Retinal pigment epithelial cell (primary cell): ENCODE measurements around the gene LRRC49.
"Not testable (repeated sequence)": the region's sequence is repeated elsewhere in the genome, so short reads cannot be mapped to it uniquely, and the experiment has no call there.

Experiments
- DNase-seq: peaks from one replicate; pipeline ENCODE4 v3.0.0-alpha.2; 2010; ENCODE audit warnings: low read depth
- H3K4me3 ChIP-seq: 2 replicates; pipeline ENCODE4 v1.5.1; 2011; ENCODE audit warnings: mild to moderate bottlenecking, low read length, control low read depth, moderate library complexity
- TF ChIP-seq, protein P1 (sequence below): conservative IDR thresholded peaks from 2 replicates; pipeline ENCODE4 v1.5.1; 2011; ENCODE audit warnings: low read depth, low read length, control low read depth, inconsistent platforms

The LRRC49 gene

GRCh38 chr15:70916531-70916930, 23.9 kb downstream of the LRRC49 start:
- TF ChIP-seq, protein P1, sequence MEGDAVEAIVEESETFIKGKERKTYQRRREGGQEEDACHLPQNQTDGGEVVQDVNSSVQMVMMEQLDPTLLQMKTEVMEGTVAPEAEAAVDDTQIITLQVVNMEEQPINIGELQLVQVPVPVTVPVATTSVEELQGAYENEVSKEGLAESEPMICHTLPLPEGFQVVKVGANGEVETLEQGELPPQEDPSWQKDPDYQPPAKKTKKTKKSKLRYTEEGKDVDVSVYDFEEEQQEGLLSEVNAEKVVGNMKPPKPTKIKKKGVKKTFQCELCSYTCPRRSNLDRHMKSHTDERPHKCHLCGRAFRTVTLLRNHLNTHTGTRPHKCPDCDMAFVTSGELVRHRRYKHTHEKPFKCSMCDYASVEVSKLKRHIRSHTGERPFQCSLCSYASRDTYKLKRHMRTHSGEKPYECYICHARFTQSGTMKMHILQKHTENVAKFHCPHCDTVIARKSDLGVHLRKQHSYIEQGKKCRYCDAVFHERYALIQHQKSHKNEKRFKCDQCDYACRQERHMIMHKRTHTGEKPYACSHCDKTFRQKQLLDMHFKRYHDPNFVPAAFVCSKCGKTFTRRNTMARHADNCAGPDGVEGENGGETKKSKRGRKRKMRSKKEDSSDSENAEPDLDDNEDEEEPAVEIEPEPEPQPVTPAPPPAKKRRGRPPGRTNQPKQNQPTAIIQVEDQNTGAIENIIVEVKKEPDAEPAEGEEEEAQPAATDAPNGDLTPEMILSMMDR = no peak
- no peak for DNase-seq
- no peak overlapping the region for H3K4me3 ChIP-seq

GRCh38 chr15:70917955-70918354, 25.3 kb downstream of the LRRC49 start:
- H3K4me3 ChIP-seq = no peak overlapping the region
- DNase-seq = no peak
- TF ChIP-seq, protein P1 = no peak

DNA sequence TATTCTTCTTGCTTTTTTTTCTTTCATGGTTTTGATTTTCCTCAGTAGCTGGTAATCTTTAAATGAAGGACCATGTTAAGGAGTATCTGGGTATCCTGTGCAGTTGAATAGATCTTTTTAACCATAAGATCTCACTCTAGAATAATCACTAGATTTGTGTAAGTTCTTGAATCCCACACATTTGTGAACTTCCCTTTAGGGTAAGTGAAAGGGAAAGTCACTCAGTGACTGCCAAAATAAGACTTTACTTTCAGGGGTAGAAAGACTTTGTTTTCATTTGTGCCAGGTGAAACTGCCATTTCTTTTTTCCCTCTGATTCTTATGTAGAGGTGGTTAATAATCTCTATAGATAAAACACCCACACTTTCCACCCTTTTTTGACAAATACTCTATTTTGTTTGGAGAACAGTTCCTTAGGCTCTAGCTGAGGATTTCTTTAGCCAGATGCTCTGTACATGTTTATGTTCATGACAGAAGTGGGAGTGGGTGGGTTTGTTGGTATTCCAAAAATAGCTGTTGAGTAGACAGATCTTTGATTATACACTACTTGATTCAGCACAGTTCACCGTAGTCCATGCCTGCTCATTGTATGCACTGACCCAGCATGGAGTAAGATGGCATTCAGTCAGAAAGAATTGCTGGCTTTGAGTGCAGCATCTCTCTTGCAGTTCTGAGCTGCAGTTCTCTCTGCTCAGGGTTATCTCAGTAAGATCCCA, 28.5 kb downstream of the LRRC49 start:
- DNase-seq = no peak
- TF ChIP-seq, protein P1 = no peak

GRCh38 chr15:70922119-70922518, 29.5 kb downstream of the LRRC49 start:
- DNase-seq = no peak
- no peak overlapping the region for H3K4me3 ChIP-seq
- TF ChIP-seq, protein P1 = no peak

More for the DNA sequence above, 28.5 kb downstream of the LRRC49 start:
- H3K4me3 ChIP-seq = no peak overlapping the region

DNA sequence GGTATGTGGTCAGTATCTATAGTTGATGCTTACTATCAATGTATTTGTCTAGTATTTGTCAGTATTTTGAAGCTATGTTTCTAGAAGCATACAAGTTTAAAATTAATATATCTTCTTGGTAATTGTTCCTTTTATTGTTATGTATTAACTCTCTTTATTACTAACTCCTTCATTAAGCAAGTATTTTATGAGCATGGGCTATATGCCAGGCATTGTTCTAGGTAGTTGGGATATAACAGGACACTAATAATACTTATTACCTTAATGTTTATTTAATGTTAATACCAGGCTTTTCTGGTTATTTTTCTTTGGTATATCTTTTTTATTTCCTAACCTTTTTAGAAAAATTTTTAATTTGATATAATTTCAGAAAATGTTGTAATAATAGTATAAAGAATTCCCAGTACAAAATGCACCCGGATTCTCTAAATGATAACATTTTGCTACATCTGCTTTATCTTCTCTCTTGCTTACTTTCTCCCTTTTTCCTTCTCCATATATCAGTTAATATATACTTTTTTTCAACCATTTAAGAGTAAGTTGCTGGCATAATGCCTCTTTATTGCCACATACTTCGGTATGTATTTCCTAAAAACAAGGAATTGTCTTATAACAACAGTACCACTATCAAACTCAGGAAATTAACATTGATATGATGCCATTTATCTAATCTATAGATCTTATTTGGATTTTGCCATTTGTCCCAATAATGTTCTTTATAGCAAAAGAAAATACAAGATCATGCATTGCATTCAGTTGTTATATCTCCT, 30.9 kb downstream of the LRRC49 start:
- no peak for DNase-seq
- no peak overlapping the region for H3K4me3 ChIP-seq
- TF ChIP-seq, protein P1 = no peak

DNA sequence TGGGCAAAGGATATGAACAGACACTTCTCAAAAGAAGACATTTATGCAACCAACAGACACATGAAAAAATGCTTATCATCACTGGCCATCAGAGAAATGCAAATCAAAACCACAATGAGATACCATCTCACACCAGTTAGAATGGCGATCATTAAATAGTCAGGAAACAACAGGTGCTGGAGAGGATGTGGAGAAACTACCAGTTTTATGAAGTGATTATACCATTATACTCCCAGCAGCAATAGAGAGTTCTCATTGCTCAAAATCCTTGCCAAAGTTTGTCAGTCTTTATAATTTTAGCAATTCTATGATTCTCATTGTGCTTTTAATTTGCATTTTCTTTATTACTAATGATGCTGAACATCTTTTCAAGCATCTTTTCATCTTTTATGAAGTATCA, 34.3 kb downstream of the LRRC49 start:
- not testable (repeated sequence) for DNase-seq, H3K4me3 ChIP-seq

GRCh38 chr15:70931821-70932220, 39.2 kb downstream of the LRRC49 start:
- TF ChIP-seq, protein P1 = no peak
- DNase-seq = no peak
- H3K4me3 ChIP-seq = no peak overlapping the region
